Osteocyte (in vitro differentiated cells): ENCODE data around the gene GADD45B. TPM values are rescaled to one million over a fixed set of nuclear protein-coding genes. Genes with fewer than 3 reads are reported as not detected.

ENCODE experiments used
- DNase-seq: peaks from one replicate; pipeline ENCODE4 v3.0.0; 2021; ENCODE audit warnings: mixed read lengths; ENCODE audit not compliant: unreplicated experiment; ENCODE audit errors: extremely low spot score
- H3K27ac Mint-ChIP-seq: one replicate; pipeline ENCODE4 v1.8.0; 2021; ENCODE audit warnings: mild to moderate bottlenecking, mixed read lengths; ENCODE audit not compliant: unreplicated experiment
- H3K27me3 Mint-ChIP-seq: one replicate; pipeline ENCODE4 v1.8.0; 2021; ENCODE audit warnings: mixed read lengths; ENCODE audit not compliant: unreplicated experiment
- H3K36me3 Mint-ChIP-seq: one replicate; pipeline ENCODE4 v1.8.0; 2021; ENCODE audit warnings: mixed read lengths; ENCODE audit not compliant: unreplicated experiment
- H3K4me1 Mint-ChIP-seq: one replicate; pipeline ENCODE4 v1.8.0; 2021; ENCODE audit warnings: mixed read lengths; ENCODE audit not compliant: unreplicated experiment
- H3K4me3 Mint-ChIP-seq: one replicate; pipeline ENCODE4 v1.8.0; 2021; ENCODE audit warnings: mild to moderate bottlenecking, moderate library complexity, mixed read lengths; ENCODE audit not compliant: unreplicated experiment
- H3K9me3 Mint-ChIP-seq: one replicate; pipeline ENCODE4 v1.8.0; 2021; ENCODE audit warnings: mixed read lengths; ENCODE audit not compliant: unreplicated experiment
- CTCF ChIP-seq: fragments of 200-600 bp; sonication (generic); IDR thresholded peaks from 2 replicates; pipeline ENCODE4 v1.5.0; 2021; ENCODE audit warnings: antibody characterized with exemption, mild to moderate bottlenecking, moderate library complexity
- microRNA-seq: library from miRNA; unstranded; fragments of <30 nt; microRNA quantifications from one replicate; pipeline ENCODE4 v1.1.0, GENCODE V29; 2020; ENCODE audit not compliant: unreplicated experiment
- total RNA-seq: library from RNA; stranded (reverse); gene quantifications from 2 replicates; pipeline ENCODE4 v1.2.1, GENCODE V29; 2021

The GADD45B gene
- total RNA-seq, 1 donor from 2014 or later: 165 TPM

- TF ChIP-seq CTCF: no peak
- no peaks in the 10 kb centered on the region for H3K27me3 Mint-ChIP-seq
- H3K4me3 Mint-ChIP-seq: no peak overlapping the region
- H3K9me3 Mint-ChIP-seq: no peaks in the 10 kb centered on the region
- no peak for DNase-seq
- no peaks in the 10 kb centered on the region for H3K36me3 Mint-ChIP-seq
- peak overlapping the region; percentile 50 for H3K27ac Mint-ChIP-seq
- peaks cover 60% of the 10 kb centered on the region for H3K4me1 Mint-ChIP-seq
Measured at GRCh38 chr19:2527686-2528085, 51.8 kb downstream of the GADD45B start.

Small RNA genes lying within 50 kb of the gene (microRNA-seq; reads per million reads assigned to microRNA genes)
- 3.3 reads per million for gene MIR7108

Other genes with a start within 250 kb of the GADD45B start
- 40.7 and 45.7 TPM in 2 replicates for gene PLEKHJ1, start 239.8 kb upstream of the GADD45B start, total RNA-seq
- 101 and 102 TPM in 2 replicates for gene SF3A2, start 239.3 kb upstream of the GADD45B start, total RNA-seq
- gene AMH, start 226.8 kb upstream of the GADD45B start, total RNA-seq: 14.3 and 16.4 TPM in 2 replicates
- gene JSRP1, start 219.7 kb upstream of the GADD45B start, total RNA-seq: not detected in 2 replicates
- gene PEAK3, start 194.0 kb upstream of the GADD45B start, total RNA-seq: 0.44 and 0.51 TPM in 2 replicates
- 0.37 and 0.54 TPM in 2 replicates for gene LINGO3, start 168.0 kb upstream of the GADD45B start, total RNA-seq
- gene LSM7, start 147.5 kb upstream of the GADD45B start, total RNA-seq: 77.8 and 81.7 TPM in 2 replicates
- gene SPPL2B, start 147.4 kb upstream of the GADD45B start, total RNA-seq: 75.9 and 77.0 TPM in 2 replicates
- gene TMPRSS9, start 115.9 kb upstream of the GADD45B start, total RNA-seq: 0.08 TPM in 1 of 2 replicates, not detected in the other
- 108 and 109 TPM in 2 replicates for gene TIMM13, start 48.5 kb upstream of the GADD45B start, total RNA-seq
- 40.2 and 40.8 TPM in 2 replicates for gene LMNB2, start 19.2 kb upstream of the GADD45B start, total RNA-seq
- gene GNG7, start 226.6 kb downstream of the GADD45B start, total RNA-seq: 5.1 TPM in 2 replicates
- 5.8 and 6.9 TPM in 2 replicates for gene DIRAS1, start 245.2 kb downstream of the GADD45B start, total RNA-seq